ENCODE data around the gene TRANK1.

DNA sequence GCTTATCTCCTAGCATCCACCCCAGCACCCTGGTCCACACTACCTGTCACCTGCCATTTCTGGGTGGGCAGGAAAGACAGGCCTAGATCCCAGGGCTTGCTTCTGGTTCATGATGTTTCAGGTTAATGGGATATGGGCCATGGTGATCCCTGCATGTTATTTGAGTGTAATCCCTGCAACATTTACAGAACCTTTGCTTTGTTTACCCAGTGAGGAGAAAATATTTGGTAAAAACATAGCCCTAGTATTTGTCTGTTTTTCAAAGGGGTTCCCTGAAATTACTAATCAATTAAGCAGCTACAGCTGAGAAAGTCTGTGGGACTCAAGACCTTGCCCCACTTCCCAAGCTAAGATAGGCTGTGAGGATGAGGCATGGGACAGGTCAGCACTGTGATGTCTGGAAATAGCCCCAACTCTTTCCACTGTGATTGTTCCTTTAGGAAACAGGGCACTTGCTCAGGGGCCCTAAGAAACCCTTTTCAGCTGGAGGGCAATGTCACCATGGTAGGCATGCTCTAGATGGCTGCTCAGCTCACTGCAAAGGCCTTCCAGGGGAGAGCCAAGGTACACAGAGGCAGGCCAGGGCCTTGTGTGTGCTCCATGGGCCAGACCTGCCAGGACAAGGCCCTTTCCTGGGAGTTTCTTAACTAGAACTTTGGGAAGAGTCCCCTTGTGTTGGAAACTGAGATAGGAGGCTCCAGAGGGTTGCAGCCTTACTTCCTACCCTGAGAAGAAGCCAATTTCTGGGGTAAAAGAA lies 11.1 kb downstream of the TRANK1 start:
- TF ChIP-seq, protein P1, sequence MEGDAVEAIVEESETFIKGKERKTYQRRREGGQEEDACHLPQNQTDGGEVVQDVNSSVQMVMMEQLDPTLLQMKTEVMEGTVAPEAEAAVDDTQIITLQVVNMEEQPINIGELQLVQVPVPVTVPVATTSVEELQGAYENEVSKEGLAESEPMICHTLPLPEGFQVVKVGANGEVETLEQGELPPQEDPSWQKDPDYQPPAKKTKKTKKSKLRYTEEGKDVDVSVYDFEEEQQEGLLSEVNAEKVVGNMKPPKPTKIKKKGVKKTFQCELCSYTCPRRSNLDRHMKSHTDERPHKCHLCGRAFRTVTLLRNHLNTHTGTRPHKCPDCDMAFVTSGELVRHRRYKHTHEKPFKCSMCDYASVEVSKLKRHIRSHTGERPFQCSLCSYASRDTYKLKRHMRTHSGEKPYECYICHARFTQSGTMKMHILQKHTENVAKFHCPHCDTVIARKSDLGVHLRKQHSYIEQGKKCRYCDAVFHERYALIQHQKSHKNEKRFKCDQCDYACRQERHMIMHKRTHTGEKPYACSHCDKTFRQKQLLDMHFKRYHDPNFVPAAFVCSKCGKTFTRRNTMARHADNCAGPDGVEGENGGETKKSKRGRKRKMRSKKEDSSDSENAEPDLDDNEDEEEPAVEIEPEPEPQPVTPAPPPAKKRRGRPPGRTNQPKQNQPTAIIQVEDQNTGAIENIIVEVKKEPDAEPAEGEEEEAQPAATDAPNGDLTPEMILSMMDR (IDR thresholded peaks at IDR 0.05; ENCODE audit: insufficient read depth, low read length), result no peak
- no peak for TF ChIP-seq POLR2AphosphoS5 (IDR thresholded peaks at IDR 0.05; ENCODE audit: low read depth)
